ENCODE results near the gene ACSF2.
A peak's percentile ranks its signal among the peaks of the same experiment; 100 is the strongest.

ACSF2 gene

GRCh38 chr17:50393700-50394099 is 32.3 kb upstream of the ACSF2 start:
- no peak for ATAC-seq (ENCODE audit: insufficient read depth, low read depth)
- TF ChIP-seq EZH2 (IDR thresholded peaks at IDR 0.05; ENCODE audit: borderline replicate concordance, low read depth, low read length, severe bottlenecking), result no peak
- TF ChIP-seq CTCF (IDR thresholded peaks at IDR 0.05; ENCODE audit: borderline replicate concordance, extremely low read depth, low read length, poor library complexity, severe bottlenecking), result no peak
- Histone ChIP-seq H3K27me3 (ENCODE audit: insufficient read depth, low read length, poor library complexity) (no peaks in the 10 kb centered on the region), H4K20me1 (ENCODE audit: insufficient read depth, low read length) (peaks cover 39% of the 10 kb centered on the region; the same call in 1 of the 2 replicates), H3K4me3 (ENCODE audit: low read depth in 1 of 2, low read length in 2 of 2) (no peak overlapping the region), H3K27ac (ENCODE audit: low read length) (no peak overlapping the region), H3K4me1 (ENCODE audit: insufficient read depth, low read length) (peaks cover 32% of the 10 kb centered on the region), H3K36me3 (ENCODE audit: insufficient read depth, low read length) (peaks cover 76% of the 10 kb centered on the region), H3K9ac (ENCODE audit: low read depth, low read length) (no peak overlapping the region), H3K9me3 (ENCODE audit: insufficient read depth, low read length, severe bottlenecking) (no peaks in the 10 kb centered on the region), H3K4me2 (ENCODE audit: insufficient read depth, low read length) (peak overlapping the region; percentile 87; the same call in 1 of the 2 replicates), H3K79me2 (ENCODE audit: insufficient read depth, low read length) (peaks cover 65% of the 10 kb centered on the region), H2AFZ (ENCODE audit: low read depth, low read length) (no peak overlapping the region)
- no peak for DNase-seq

GRCh38 chr17:50394711-50395110 is 31.3 kb upstream of the ACSF2 start:
- Histone ChIP-seq H3K27ac (ENCODE audit: low read length) (no peak overlapping the region), H3K4me3 (ENCODE audit: low read depth in 1 of 2, low read length in 2 of 2) (no peak overlapping the region), H2AFZ (ENCODE audit: low read depth, low read length) (no peak overlapping the region), H3K79me2 (ENCODE audit: insufficient read depth, low read length) (peaks cover 65% of the 10 kb centered on the region), H3K9ac (ENCODE audit: low read depth, low read length) (peak overlapping the region; percentile 7; the same call in 1 of the 2 replicates), H3K36me3 (ENCODE audit: insufficient read depth, low read length) (peaks cover 65% of the 10 kb centered on the region), H4K20me1 (ENCODE audit: insufficient read depth, low read length) (peaks cover 33% of the 10 kb centered on the region; the same call in 1 of the 2 replicates), H3K4me2 (ENCODE audit: insufficient read depth, low read length) (peak overlapping the region; percentile 87; the same call in 1 of the 2 replicates), H3K27me3 (ENCODE audit: insufficient read depth, low read length, poor library complexity) (no peaks in the 10 kb centered on the region), H3K4me1 (ENCODE audit: insufficient read depth, low read length) (peaks cover 32% of the 10 kb centered on the region), H3K9me3 (ENCODE audit: insufficient read depth, low read length, severe bottlenecking) (no peaks in the 10 kb centered on the region)
- DNase-seq (no peak), ATAC-seq (ENCODE audit: insufficient read depth, low read depth) (no peak)
- TF ChIP-seq EZH2 (IDR thresholded peaks at IDR 0.05; ENCODE audit: borderline replicate concordance, low read depth, low read length, severe bottlenecking) (no peak), CTCF (IDR thresholded peaks at IDR 0.05; ENCODE audit: borderline replicate concordance, extremely low read depth, low read length, poor library complexity, severe bottlenecking) (no peak)

GRCh38 chr17:50396261-50397110 is 29.5 kb upstream of the ACSF2 start:
- Histone ChIP-seq H3K79me2 (ENCODE audit: insufficient read depth, low read length) (peaks cover 55% of the 10 kb centered on the region), H3K4me3 (ENCODE audit: low read depth in 1 of 2, low read length in 2 of 2) (peak overlapping the region; percentile 85 to 96), H3K27me3 (ENCODE audit: insufficient read depth, low read length, poor library complexity) (no peaks in the 10 kb centered on the region), H3K4me2 (ENCODE audit: insufficient read depth, low read length) (peak overlapping the region; percentile 87), H3K9ac (ENCODE audit: low read depth, low read length) (peak overlapping the region; percentile 91), H4K20me1 (ENCODE audit: insufficient read depth, low read length) (peaks cover 33% of the 10 kb centered on the region; the same call in 1 of the 2 replicates), H3K36me3 (ENCODE audit: insufficient read depth, low read length) (peaks cover 48% of the 10 kb centered on the region), H3K9me3 (ENCODE audit: insufficient read depth, low read length, severe bottlenecking) (no peaks in the 10 kb centered on the region), H3K4me1 (ENCODE audit: insufficient read depth, low read length) (peaks cover 32% of the 10 kb centered on the region), H2AFZ (ENCODE audit: low read depth, low read length) (peak overlapping the region; percentile 75), H3K27ac (ENCODE audit: low read length) (peak overlapping the region; percentile 86)
- peak; percentile 27 for DNase-seq
- TF ChIP-seq CTCF (IDR thresholded peaks at IDR 0.05; ENCODE audit: borderline replicate concordance, extremely low read depth, low read length, poor library complexity, severe bottlenecking) (no peak), EZH2 (IDR thresholded peaks at IDR 0.05; ENCODE audit: borderline replicate concordance, low read depth, low read length, severe bottlenecking) (no peak)
- peak; percentile 25; the same call in 2 of the 3 replicates for ATAC-seq (ENCODE audit: insufficient read depth, low read depth)
